Activated CD4-positive, alpha-beta T cell treated with anti-CD3 and anti-CD28 coated beads for 36 hours (primary cell): ENCODE data around the gene CELA3A. TPM values are rescaled to one million over a fixed set of nuclear protein-coding genes. Genes with fewer than 3 reads are reported as not detected.
"Not testable (repeated sequence)": the region's sequence is repeated elsewhere in the genome, so short reads cannot be mapped to it uniquely, and the experiment has no call there.

ENCODE experiments used
- ATAC-seq: fragments of 200-7000 bp; cut with Tn5 transposase; one replicate; pipeline ENCODE4 v1.10.0; 2021; ENCODE audit warnings: mild to moderate bottlenecking, moderate library complexity
- CTCF ChIA-PET: fragments of 350-600 bp; sonication (Branson Sonifier 250); formaldehyde crosslinking; loops from one replicate; lab custom pipeline; 2021; ENCODE audit warnings: antibody characterized with exemption; lab: Charles Lee
- POLR2A ChIA-PET: fragments of 350-600 bp; sonication (Branson Sonifier 250); formaldehyde crosslinking; loops from one replicate; lab custom pipeline; 2021; ENCODE audit warnings: antibody characterized with exemption, inconsistent platforms; lab: Charles Lee
- DNase-seq: peaks from one replicate; pipeline ENCODE4 v3.0.0-alpha.2; 2020
- H3K27ac Mint-ChIP-seq: one replicate; pipeline ENCODE4 v1.8.0; 2021; ENCODE audit warnings: mixed read lengths
- H3K27me3 Mint-ChIP-seq: one replicate; pipeline ENCODE4 v1.8.0; 2021; ENCODE audit warnings: mixed read lengths
- H3K36me3 Mint-ChIP-seq: one replicate; pipeline ENCODE4 v1.8.0; 2021; ENCODE audit warnings: low read depth, mixed read lengths
- H3K4me1 Mint-ChIP-seq: one replicate; pipeline ENCODE4 v1.8.0; 2021; ENCODE audit warnings: mixed read lengths
- H3K4me3 Mint-ChIP-seq: one replicate; pipeline ENCODE4 v1.8.0; 2021; ENCODE audit warnings: mild to moderate bottlenecking, moderate library complexity, mixed read lengths
- H3K9me3 Mint-ChIP-seq: one replicate; pipeline ENCODE4 v1.8.0; 2021; ENCODE audit warnings: low read depth, mixed read lengths
- intact Hi-C, 2 experiments: fragments of 100-400 bp; cut with DNase I in 1 of 2; cut with micrococcal nuclease in 1 of 2; formaldehyde crosslinking; loops; one replicate each; pipeline versions ENCODE4 v1.14.2 to v1.15.1; 2022 to 2024; cut with DNase I, micrococcal nuclease
- total RNA-seq, 2 experiments: library from RNA; stranded (reverse); gene quantifications; one replicate each; pipeline ENCODE4 v1.2.3, GENCODE V29; 2021

Gene CELA3A
- total RNA-seq, 2 experiments from 2014 or later: not detected

- POLR2A ChIA-PET, DNase-seq, H3K4me3 Mint-ChIP-seq, H3K4me1 Mint-ChIP-seq, H3K27me3 Mint-ChIP-seq, H3K9me3 Mint-ChIP-seq, H3K36me3 Mint-ChIP-seq, H3K27ac Mint-ChIP-seq, ATAC-seq: not testable (repeated sequence)
- CTCF ChIA-PET: interaction anchor here (1.0 kb wide), 1 partner anchor 58 kb away, joined by 3 read pairs; no protein-coding TSS in a partner anchor
- intact Hi-C loops: loop anchor here in 1 of 2 experiments (10.0 kb wide), 3 partner anchors 262 to 462 kb away; partner anchors contain the start of genes ALPL and RAP1GAP
These were observed 34.2 kb upstream of the CELA3A start for GRCh38 chr1:21967216-21967615.

GRCh38 chr1:21969066-21969465 lies 32.4 kb upstream of the CELA3A start:
- POLR2A ChIA-PET, H3K4me3 Mint-ChIP-seq, H3K27me3 Mint-ChIP-seq, ATAC-seq, DNase-seq, H3K27ac Mint-ChIP-seq, H3K4me1 Mint-ChIP-seq, H3K36me3 Mint-ChIP-seq, H3K9me3 Mint-ChIP-seq: not testable (repeated sequence)
- CTCF ChIA-PET: interaction anchor here (0.7 kb wide), 1 partner anchor 1590 kb away, joined by 3 read pairs; no protein-coding TSS in a partner anchor
- intact Hi-C loops: loop anchor here in 1 of 2 experiments (10.0 kb wide), 3 partner anchors 264 to 464 kb away; partner anchors contain the start of genes ALPL and RAP1GAP

GRCh38 chr1:21970523-21970922 lies 30.9 kb upstream of the CELA3A start:
- POLR2A ChIA-PET, ATAC-seq, H3K9me3 Mint-ChIP-seq, CTCF ChIA-PET, H3K4me3 Mint-ChIP-seq, intact Hi-C loops, H3K27me3 Mint-ChIP-seq, H3K4me1 Mint-ChIP-seq, DNase-seq, H3K27ac Mint-ChIP-seq, H3K36me3 Mint-ChIP-seq: not testable (repeated sequence)

- H3K27ac Mint-ChIP-seq, ATAC-seq, intact Hi-C loops, H3K4me3 Mint-ChIP-seq, DNase-seq, H3K27me3 Mint-ChIP-seq, H3K4me1 Mint-ChIP-seq, H3K36me3 Mint-ChIP-seq, H3K9me3 Mint-ChIP-seq: not testable (repeated sequence)
- POLR2A ChIA-PET: interaction anchor here (0.6 kb wide), 1 partner anchor 53 kb away, joined by 3 read pairs; no protein-coding TSS in a partner anchor
- CTCF ChIA-PET: interaction anchor here (0.6 kb wide), 1 partner anchor 89 kb away, joined by 4 read pairs; no protein-coding TSS in a partner anchor
These were observed 28.4 kb upstream of the CELA3A start for GRCh38 chr1:21972973-21973441.

- POLR2A ChIA-PET, ATAC-seq, H3K9me3 Mint-ChIP-seq, H3K36me3 Mint-ChIP-seq, H3K4me3 Mint-ChIP-seq, H3K27me3 Mint-ChIP-seq, DNase-seq, intact Hi-C loops, H3K4me1 Mint-ChIP-seq, H3K27ac Mint-ChIP-seq: not testable (repeated sequence)
- CTCF ChIA-PET: interaction anchor here (0.6 kb wide), 1 partner anchor 90 kb away, joined by 4 read pairs; no protein-coding TSS in a partner anchor
These were observed 27.5 kb upstream of the CELA3A start for GRCh38 chr1:21973948-21974347.

GRCh38 chr1:21974699-21975098 lies 26.8 kb upstream of the CELA3A start:
- POLR2A ChIA-PET, H3K4me1 Mint-ChIP-seq, DNase-seq, CTCF ChIA-PET, ATAC-seq, intact Hi-C loops, H3K36me3 Mint-ChIP-seq, H3K4me3 Mint-ChIP-seq, H3K9me3 Mint-ChIP-seq, H3K27ac Mint-ChIP-seq, H3K27me3 Mint-ChIP-seq: not testable (repeated sequence)

- POLR2A ChIA-PET, H3K9me3 Mint-ChIP-seq, DNase-seq, H3K36me3 Mint-ChIP-seq, intact Hi-C loops, H3K27ac Mint-ChIP-seq, H3K4me3 Mint-ChIP-seq, CTCF ChIA-PET, H3K4me1 Mint-ChIP-seq, ATAC-seq, H3K27me3 Mint-ChIP-seq: not testable (repeated sequence)
These were observed 26.2 kb upstream of the CELA3A start for GRCh38 chr1:21975296-21975695.

GRCh38 chr1:21976703-21977239 lies 24.7 kb upstream of the CELA3A start, which contains the start of gene CELA3B:
CELA3B (plus strand) TSS chr1:21977022; CDS start chr1:21977040, 18 bp downstream.
- H3K27me3 Mint-ChIP-seq, H3K36me3 Mint-ChIP-seq, CTCF ChIA-PET, ATAC-seq, H3K27ac Mint-ChIP-seq, H3K4me3 Mint-ChIP-seq, intact Hi-C loops, POLR2A ChIA-PET, DNase-seq, H3K9me3 Mint-ChIP-seq, H3K4me1 Mint-ChIP-seq: not testable (repeated sequence)

GRCh38 chr1:21978209-21978608 lies 23.2 kb upstream of the CELA3A start:
- intact Hi-C loops, H3K4me3 Mint-ChIP-seq, H3K9me3 Mint-ChIP-seq, H3K27ac Mint-ChIP-seq, POLR2A ChIA-PET, H3K27me3 Mint-ChIP-seq, H3K36me3 Mint-ChIP-seq, DNase-seq, H3K4me1 Mint-ChIP-seq, ATAC-seq: not testable (repeated sequence)
- CTCF ChIA-PET: interaction anchor here (0.6 kb wide), 1 partner anchor 747 kb away, joined by 3 read pairs; no protein-coding TSS in a partner anchor

- H3K4me3 Mint-ChIP-seq, H3K4me1 Mint-ChIP-seq, H3K27ac Mint-ChIP-seq, H3K36me3 Mint-ChIP-seq, H3K27me3 Mint-ChIP-seq, H3K9me3 Mint-ChIP-seq, POLR2A ChIA-PET: not testable (repeated sequence)
- ATAC-seq (peak; percentile 88), DNase-seq (peak; percentile 76)
- intact Hi-C loops: loop anchor here in 1 of 2 experiments (5.0 kb wide), 1 partner anchor 42 kb away; no protein-coding TSS in a partner anchor
- CTCF ChIA-PET: interaction anchor here (0.6 kb wide), 1 partner anchor 299 kb away, joined by 3 read pairs; no protein-coding TSS in a partner anchor
These were observed 20.8 kb upstream of the CELA3A start for GRCh38 chr1:21980515-21981220.

GRCh38 chr1:21981253-21981652 lies 20.2 kb upstream of the CELA3A start:
- not testable (repeated sequence) for H3K9me3 Mint-ChIP-seq

More at GRCh38 chr1:21981253-21981652, 20.2 kb upstream of the CELA3A start:
- intact Hi-C loops: loop anchor here in 1 of 2 experiments (5.0 kb wide), 1 partner anchor 41 kb away; no protein-coding TSS in a partner anchor
- ATAC-seq, CTCF ChIA-PET, H3K27ac Mint-ChIP-seq, POLR2A ChIA-PET, DNase-seq, H3K36me3 Mint-ChIP-seq, H3K4me3 Mint-ChIP-seq, H3K27me3 Mint-ChIP-seq, H3K4me1 Mint-ChIP-seq: not testable (repeated sequence)
